ENCODE data around the gene MICU1. TPM values are rescaled to one million over a fixed set of nuclear protein-coding genes. Genes with fewer than 3 reads are reported as not detected.

Gene MICU1
- total and polyA plus RNA-seq, 2 of the 13 experiments (the other 11 are each of a cell fraction or from before 2014, with no cell fraction given) = 32.5 to 56.1 TPM

GRCh38 chr10:72320676-72321247, 305.1 kb downstream of the MICU1 start (continued):
- no peak for TF ChIP-seq ZBTB37 (CRISPR knock-in tag; IDR thresholded peaks at IDR 0.05)
- TF ChIP-seq PAX8 (CRISPR knock-in tag; IDR thresholded peaks at IDR 0.05; ENCODE audit: borderline replicate concordance) = no peak
- TF ChIP-seq ZFP90 (CRISPR knock-in tag; IDR thresholded peaks at IDR 0.05; ENCODE audit: borderline replicate concordance) = 0 out of 2 replicates have a peak, but pooled peaks have one; percentile 34
- peak; percentile 18; the same call in 1 of the 2 replicates for TF ChIP-seq SOX13 (IDR thresholded peaks at IDR 0.05)
- TF ChIP-seq SOX13 (CRISPR knock-in tag; conservative IDR thresholded peaks at IDR 0.05 in 1 of 2, IDR thresholded peaks at IDR 0.05 in 1 of 2) = peak in 1 of 2 experiments; percentile 39; a peak in 1 of 4 replicates
- TF ChIP-seq TOE1 (CRISPR knock-in tag; IDR thresholded peaks at IDR 0.05) = no peak
- peak; percentile 91 for TF ChIP-seq KDM1A (CRISPR knock-in tag; IDR thresholded peaks at IDR 0.05)
- no peak for TF ChIP-seq SRF (IDR thresholded peaks at IDR 0.05; ENCODE audit: low read depth, low read length)
- no peak for TF ChIP-seq CENPX (CRISPR knock-in tag; IDR thresholded peaks at IDR 0.05)
- TF ChIP-seq HHEX (CRISPR knock-in tag; IDR thresholded peaks at IDR 0.05) = no peak
- TF ChIP-seq CREM (IDR thresholded peaks at IDR 0.05) = no peak; the same call in 1 of the 2 replicates
- no peak for TF ChIP-seq CREM (CRISPR knock-in tag; IDR thresholded peaks at IDR 0.05)
- TF ChIP-seq ZNF768 (CRISPR knock-in tag; IDR thresholded peaks at IDR 0.05) = no peak; the same call in 1 of the 2 replicates
- TF ChIP-seq RORA (CRISPR knock-in tag; IDR thresholded peaks at IDR 0.05) = no peak
- TF ChIP-seq, protein P1, sequence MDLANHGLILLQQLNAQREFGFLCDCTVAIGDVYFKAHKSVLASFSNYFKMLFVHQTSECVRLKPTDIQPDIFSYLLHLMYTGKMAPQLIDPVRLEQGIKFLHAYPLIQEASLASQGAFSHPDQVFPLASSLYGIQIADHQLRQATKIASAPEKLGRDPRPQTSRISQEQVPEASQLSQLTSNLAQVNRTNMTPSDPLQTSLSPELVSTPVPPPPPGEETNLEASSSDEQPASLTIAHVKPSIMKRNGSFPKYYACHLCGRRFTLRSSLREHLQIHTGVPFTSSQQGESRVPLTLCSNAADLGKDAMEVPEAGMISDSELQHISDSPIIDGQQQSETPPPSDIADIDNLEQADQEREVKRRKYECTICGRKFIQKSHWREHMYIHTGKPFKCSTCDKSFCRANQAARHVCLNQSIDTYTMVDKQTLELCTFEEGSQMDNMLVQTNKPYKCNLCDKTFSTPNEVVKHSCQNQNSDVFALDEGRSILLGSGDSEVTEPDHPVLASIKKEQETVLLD (CRISPR knock-in tag; IDR thresholded peaks at IDR 0.05; ENCODE audit: low read depth) = no peak
- TF ChIP-seq FOXO4 (CRISPR knock-in tag; conservative IDR thresholded peaks at IDR 0.05) = no peak
- TF ChIP-seq ZFP36L2 (CRISPR knock-in tag; IDR thresholded peaks at IDR 0.05) = no peak
- TF ChIP-seq SNAI1 (CRISPR knock-in tag; IDR thresholded peaks at IDR 0.05; ENCODE audit: borderline replicate concordance) = no peak
- no peak for TF ChIP-seq NONO (IDR thresholded peaks at IDR 0.05)
- no peak for TF ChIP-seq NONO (CRISPR knock-in tag; conservative IDR thresholded peaks at IDR 0.05)
- TF ChIP-seq DMAP1 (CRISPR knock-in tag; IDR thresholded peaks at IDR 0.05) = 0 out of 2 replicates have a peak, but pooled peaks have one; percentile 13
- peak; percentile 95; the same call in 1 of the 2 replicates for TF ChIP-seq ZC3H4 (CRISPR knock-in tag; IDR thresholded peaks at IDR 0.05; ENCODE audit: borderline replicate concordance)
- no peak for TF ChIP-seq ZFP36 (IDR thresholded peaks at IDR 0.05; ENCODE audit: borderline replicate concordance, low read depth, low read length, partially characterized antibody)
- TF ChIP-seq SMYD3 (CRISPR knock-in tag; IDR thresholded peaks at IDR 0.05) = no peak
- TF ChIP-seq CCDC6 (CRISPR knock-in tag; IDR thresholded peaks at IDR 0.05) = peak; percentile 70
- no peak for TF ChIP-seq ZFYVE20 (CRISPR knock-in tag; IDR thresholded peaks at IDR 0.05; ENCODE audit: borderline replicate concordance, low read depth)
- TF ChIP-seq ZEB1 (IDR thresholded peaks at IDR 0.05; ENCODE audit: insufficient replicate concordance, low read depth) = peak; percentile 24
- no peak for TF ChIP-seq ZBTB14 (CRISPR knock-in tag; IDR thresholded peaks at IDR 0.05)

All from HepG2 (cell line).